GM23338 (cell line): ENCODE data around the gene CNTN5.

ENCODE experiments used
- CREB1 ChIP-seq: fragments of 250-450 bp; sonication (Bioruptor Pico); IDR thresholded peaks from 2 replicates; pipeline ENCODE4 v1.5.0; 2020; ENCODE audit warnings: low read depth, mild to moderate bottlenecking, moderate library complexity
- CTCF ChIP-seq, 2 experiments: fragments of 200-600 bp in 1 of 2; sonication (generic) in 1 of 2; conservative IDR thresholded peaks; 2 replicates each; pipeline versions ENCODE4 v1.5.1 to v1.6.1; 2016 to 2017; ENCODE audit warnings: antibody characterized with exemption in 2 of 2, low read depth in 2 of 2, mild to moderate bottlenecking in 2 of 2, moderate library complexity in 1 of 2
- EZH2 ChIP-seq: fragments of 200-600 bp; sonication (generic); IDR thresholded peaks from one replicate; pipeline ENCODE4 v1.8.0; 2017; ENCODE audit warnings: antibody characterized with exemption, mild to moderate bottlenecking, low read depth; ENCODE audit not compliant: unreplicated experiment
- EZH2phosphoT487 ChIP-seq: fragments of 200-600 bp; sonication (generic); IDR thresholded peaks from one replicate; pipeline ENCODE4 v1.8.1; 2018; ENCODE audit warnings: antibody characterized with exemption; ENCODE audit not compliant: unreplicated experiment
- POLR2AphosphoS5 ChIP-seq: IDR thresholded peaks from 2 replicates; pipeline ENCODE4 v1.6.1; 2016; ENCODE audit warnings: antibody characterized with exemption, low read depth
- STAT1 ChIP-seq: IDR thresholded peaks from one replicate; pipeline ENCODE4 v1.6.1; 2016; ENCODE audit warnings: antibody characterized with exemption; ENCODE audit not compliant: unreplicated experiment
- ZNF331 ChIP-seq: fragments of 250-450 bp; sonication (Bioruptor Pico); IDR thresholded peaks from 2 replicates; pipeline ENCODE4 v1.5.0; 2020; ENCODE audit warnings: low read depth, mild to moderate bottlenecking, moderate library complexity
- TF ChIP-seq, protein P1 (sequence below): IDR thresholded peaks from one replicate; pipeline ENCODE4 v1.6.1; 2018; ENCODE audit warnings: antibody characterized with exemption; ENCODE audit not compliant: unreplicated experiment

GRCh38 chr11:100329352-100329751, 1308.6 kb downstream of the CNTN5 start:
- no peak for TF ChIP-seq CTCF (conservative IDR thresholded peaks at IDR 0.05; ENCODE audit: low read depth in 2 of 2)
- TF ChIP-seq EZH2: no peak
- no peak for TF ChIP-seq POLR2AphosphoS5
- TF ChIP-seq, protein P1, sequence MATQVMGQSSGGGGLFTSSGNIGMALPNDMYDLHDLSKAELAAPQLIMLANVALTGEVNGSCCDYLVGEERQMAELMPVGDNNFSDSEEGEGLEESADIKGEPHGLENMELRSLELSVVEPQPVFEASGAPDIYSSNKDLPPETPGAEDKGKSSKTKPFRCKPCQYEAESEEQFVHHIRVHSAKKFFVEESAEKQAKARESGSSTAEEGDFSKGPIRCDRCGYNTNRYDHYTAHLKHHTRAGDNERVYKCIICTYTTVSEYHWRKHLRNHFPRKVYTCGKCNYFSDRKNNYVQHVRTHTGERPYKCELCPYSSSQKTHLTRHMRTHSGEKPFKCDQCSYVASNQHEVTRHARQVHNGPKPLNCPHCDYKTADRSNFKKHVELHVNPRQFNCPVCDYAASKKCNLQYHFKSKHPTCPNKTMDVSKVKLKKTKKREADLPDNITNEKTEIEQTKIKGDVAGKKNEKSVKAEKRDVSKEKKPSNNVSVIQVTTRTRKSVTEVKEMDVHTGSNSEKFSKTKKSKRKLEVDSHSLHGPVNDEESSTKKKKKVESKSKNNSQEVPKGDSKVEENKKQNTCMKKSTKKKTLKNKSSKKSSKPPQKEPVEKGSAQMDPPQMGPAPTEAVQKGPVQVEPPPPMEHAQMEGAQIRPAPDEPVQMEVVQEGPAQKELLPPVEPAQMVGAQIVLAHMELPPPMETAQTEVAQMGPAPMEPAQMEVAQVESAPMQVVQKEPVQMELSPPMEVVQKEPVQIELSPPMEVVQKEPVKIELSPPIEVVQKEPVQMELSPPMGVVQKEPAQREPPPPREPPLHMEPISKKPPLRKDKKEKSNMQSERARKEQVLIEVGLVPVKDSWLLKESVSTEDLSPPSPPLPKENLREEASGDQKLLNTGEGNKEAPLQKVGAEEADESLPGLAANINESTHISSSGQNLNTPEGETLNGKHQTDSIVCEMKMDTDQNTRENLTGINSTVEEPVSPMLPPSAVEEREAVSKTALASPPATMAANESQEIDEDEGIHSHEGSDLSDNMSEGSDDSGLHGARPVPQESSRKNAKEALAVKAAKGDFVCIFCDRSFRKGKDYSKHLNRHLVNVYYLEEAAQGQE: no peak
- no peak for TF ChIP-seq CREB1
- no peak for TF ChIP-seq STAT1
- no peak for TF ChIP-seq ZNF331 (CRISPR knock-in tag)
- no peak for TF ChIP-seq EZH2phosphoT487
